ENCODE measurements around the gene MTFMT. TPM values are rescaled to one million over a fixed set of nuclear protein-coding genes. Genes with fewer than 3 reads are reported as not detected.

The MTFMT gene
- total RNA-seq, 4 donors from 2014 or later: 9.8 to 40.5 (median 31.0) TPM

DNA sequence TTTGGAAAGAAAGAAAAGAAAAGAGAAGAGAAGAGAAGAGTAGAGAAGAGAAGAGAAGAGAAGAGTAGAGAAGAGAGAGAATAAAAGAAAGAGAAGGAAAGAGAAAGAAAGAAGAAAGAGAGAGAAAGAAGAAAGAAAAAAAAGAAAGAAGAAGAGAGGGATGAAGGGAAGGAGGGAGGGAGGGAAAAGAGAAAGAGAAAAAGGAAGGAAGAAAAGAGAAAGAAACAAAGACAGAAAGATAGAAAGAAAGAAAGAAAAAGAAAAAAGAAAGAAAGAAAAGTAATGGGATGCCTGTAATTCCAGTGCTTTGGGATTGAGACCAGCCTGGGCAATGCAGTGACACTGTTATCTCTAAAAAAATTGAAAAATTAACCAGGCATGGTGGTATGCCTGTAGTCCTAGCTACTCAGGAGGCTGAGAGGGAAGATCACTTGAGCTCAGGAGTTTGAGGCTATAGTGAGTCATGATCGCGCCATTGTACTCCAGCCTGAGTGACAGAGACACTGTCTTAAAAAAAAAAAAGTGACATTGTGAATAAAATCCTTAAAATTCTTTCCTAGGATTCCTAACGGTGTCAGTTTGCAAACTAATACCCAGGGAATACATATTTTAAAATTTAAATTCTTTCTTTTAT, 36.7 kb upstream of the MTFMT start:
- Histone ChIP-seq H3K4me3 (peak overlapping the region in 3 of 4 donors; percentile 42 to 50 (median 43)), H3K9me3 (no peaks in the 10 kb centered on the region), H3K27ac (peak overlapping the region; percentile 85 to 90 (median 86)), H3K4me1 (peaks cover under 1 to 49% (median 20%) of the 10 kb centered on the region in 4 donors), H3K36me3 (no peaks in the 10 kb centered on the region), H3K27me3 (peaks cover 18% of the 10 kb centered on the region)
- 55 to 69% methylated on average over 3 of the region's 3 CpGs for WGBS, 2 donors (ENCODE audit: low coverage in 1 of 2)
- intact Hi-C loops (cut with DNase I; ENCODE audit: low total_unique reads): no loop called here
- TF ChIP-seq EP300 (IDR thresholded peaks at IDR 0.05; ENCODE audit: low read depth): no peak
- no peak for TF ChIP-seq POLR2AphosphoS5 (IDR thresholded peaks at IDR 0.05)
- no peak for TF ChIP-seq POLR2A (IDR thresholded peaks at IDR 0.05)
- TF ChIP-seq, protein P1, sequence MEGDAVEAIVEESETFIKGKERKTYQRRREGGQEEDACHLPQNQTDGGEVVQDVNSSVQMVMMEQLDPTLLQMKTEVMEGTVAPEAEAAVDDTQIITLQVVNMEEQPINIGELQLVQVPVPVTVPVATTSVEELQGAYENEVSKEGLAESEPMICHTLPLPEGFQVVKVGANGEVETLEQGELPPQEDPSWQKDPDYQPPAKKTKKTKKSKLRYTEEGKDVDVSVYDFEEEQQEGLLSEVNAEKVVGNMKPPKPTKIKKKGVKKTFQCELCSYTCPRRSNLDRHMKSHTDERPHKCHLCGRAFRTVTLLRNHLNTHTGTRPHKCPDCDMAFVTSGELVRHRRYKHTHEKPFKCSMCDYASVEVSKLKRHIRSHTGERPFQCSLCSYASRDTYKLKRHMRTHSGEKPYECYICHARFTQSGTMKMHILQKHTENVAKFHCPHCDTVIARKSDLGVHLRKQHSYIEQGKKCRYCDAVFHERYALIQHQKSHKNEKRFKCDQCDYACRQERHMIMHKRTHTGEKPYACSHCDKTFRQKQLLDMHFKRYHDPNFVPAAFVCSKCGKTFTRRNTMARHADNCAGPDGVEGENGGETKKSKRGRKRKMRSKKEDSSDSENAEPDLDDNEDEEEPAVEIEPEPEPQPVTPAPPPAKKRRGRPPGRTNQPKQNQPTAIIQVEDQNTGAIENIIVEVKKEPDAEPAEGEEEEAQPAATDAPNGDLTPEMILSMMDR (IDR thresholded peaks at IDR 0.05): no peak
- DNase-seq: no peak
- in situ Hi-C loops (cut with MboI; ENCODE audit: low pct_ligation_motif_present in 1 of 4, low pct_unique_long_range_greater_than_20kb in 1 of 4, low sequenced_read_pairs in 3 of 4): no loop called here

- Histone ChIP-seq H3K4me1 (peaks cover 0 to 29% (median 2%) of the 10 kb centered on the region in 4 donors), H3K27ac (peak overlapping the region in 2 of 4 donors; percentile 40 to 86), H3K27me3 (peaks cover 13% of the 10 kb centered on the region), H3K4me3 (no peak overlapping the region), H3K36me3 (no peaks in the 10 kb centered on the region), H3K9me3 (no peaks in the 10 kb centered on the region)
- TF ChIP-seq POLR2A (IDR thresholded peaks at IDR 0.05) (no peak), POLR2AphosphoS5 (IDR thresholded peaks at IDR 0.05) (no peak), EP300 (IDR thresholded peaks at IDR 0.05; ENCODE audit: low read depth) (no peak)
- TF ChIP-seq, protein P1 (IDR thresholded peaks at IDR 0.05): no peak
- in situ Hi-C loops (cut with MboI; ENCODE audit: low pct_ligation_motif_present in 1 of 4, low pct_unique_long_range_greater_than_20kb in 1 of 4, low sequenced_read_pairs in 3 of 4): no loop called here
- no peak for DNase-seq
- intact Hi-C loops (cut with DNase I; ENCODE audit: low total_unique reads): no loop called here
- WGBS, 2 donors (ENCODE audit: low coverage in 1 of 2): 70 to 80% methylated on average over 2 to 5 of the region's 5 CpGs
Measured at GRCh38 chr15:65062726-65063125, 33.3 kb upstream of the MTFMT start.

DNA sequence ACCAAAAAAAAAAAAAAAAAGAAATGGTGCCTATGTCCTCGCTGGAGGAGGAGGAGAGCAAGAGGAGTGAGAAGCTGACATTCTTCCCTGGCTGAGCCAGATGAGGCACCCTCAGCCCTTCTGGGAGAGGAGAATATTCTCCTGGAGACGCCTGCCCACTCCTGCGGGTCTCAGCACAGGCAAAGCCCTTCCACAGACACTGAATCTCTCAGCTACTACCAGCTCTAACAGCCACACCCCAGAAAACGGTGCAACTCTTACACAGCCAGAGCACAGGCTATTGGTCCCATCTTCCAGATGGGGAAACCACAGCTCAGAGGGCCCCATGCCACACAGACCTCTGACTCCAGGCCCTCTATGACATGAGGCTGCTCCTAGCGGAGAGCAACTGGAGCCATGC, 32.6 kb upstream of the MTFMT start:
- 67 to 81% methylated on average over 1 to 5 of the region's 5 CpGs for WGBS, 2 donors (ENCODE audit: low coverage in 1 of 2)
- in situ Hi-C loops (cut with MboI; ENCODE audit: low pct_ligation_motif_present in 1 of 4, low pct_unique_long_range_greater_than_20kb in 1 of 4, low sequenced_read_pairs in 3 of 4) (no loop called here), intact Hi-C loops (cut with DNase I; ENCODE audit: low total_unique reads) (no loop called here)
- no peak for DNase-seq
- H3K27me3 ChIP-seq: peaks cover 6% of the 10 kb centered on the region
- no peak for TF ChIP-seq POLR2AphosphoS5 (IDR thresholded peaks at IDR 0.05)
- TF ChIP-seq EP300 (IDR thresholded peaks at IDR 0.05; ENCODE audit: low read depth): no peak
- TF ChIP-seq, protein P1 (IDR thresholded peaks at IDR 0.05): no peak
- TF ChIP-seq POLR2A (IDR thresholded peaks at IDR 0.05): no peak
- H3K4me3 ChIP-seq: no peak overlapping the region
- H3K4me1 ChIP-seq: peaks cover 0 to 25% (median 0%) of the 10 kb centered on the region in 4 donors
- no peaks in the 10 kb centered on the region for H3K36me3 ChIP-seq
- peak overlapping the region in 3 of 4 donors; percentile 36 to 86 (median 40) for H3K27ac ChIP-seq
- H3K9me3 ChIP-seq: no peaks in the 10 kb centered on the region

- intact Hi-C loops (cut with DNase I; ENCODE audit: low total_unique reads): no loop called here
- Histone ChIP-seq H3K27ac (peak overlapping the region; percentile 36 to 86 (median 49)), H3K4me1 (peaks cover 0 to 29% (median 0%) of the 10 kb centered on the region in 4 donors)
Measured at GRCh38 chr15:65060641-65061397, 31.4 kb upstream of the MTFMT start.

More at GRCh38 chr15:65060641-65061397, 31.4 kb upstream of the MTFMT start:
- H3K36me3 ChIP-seq: no peaks in the 10 kb centered on the region
- 76% methylated on average over 6 of the region's 6 CpGs; no CpG with 5 or more reads in 1 of the 2 donors for WGBS, 2 donors (ENCODE audit: low coverage in 1 of 2)
- DNase-seq: no peak
- TF ChIP-seq POLR2A (IDR thresholded peaks at IDR 0.05) (no peak), EP300 (IDR thresholded peaks at IDR 0.05; ENCODE audit: low read depth) (no peak), POLR2AphosphoS5 (IDR thresholded peaks at IDR 0.05) (no peak)
- TF ChIP-seq, protein P1 (IDR thresholded peaks at IDR 0.05): no peak
- H3K4me3 ChIP-seq: no peak overlapping the region
- in situ Hi-C loops (cut with MboI; ENCODE audit: low pct_ligation_motif_present in 1 of 4, low pct_unique_long_range_greater_than_20kb in 1 of 4, low sequenced_read_pairs in 3 of 4): no loop called here
- no peaks in the 10 kb centered on the region for H3K9me3 ChIP-seq
- peaks cover 5% of the 10 kb centered on the region for H3K27me3 ChIP-seq
